Measurements from ENCODE around the gene COX15. TPM values are rescaled to one million over a fixed set of nuclear protein-coding genes. Genes with fewer than 3 reads are reported as not detected.

COX15 gene
- total and polyA plus RNA-seq, 2 donors (not counting 1 experiment from before 2014, with no cell fraction given), result 13.9 to 39.5 TPM

DNA sequence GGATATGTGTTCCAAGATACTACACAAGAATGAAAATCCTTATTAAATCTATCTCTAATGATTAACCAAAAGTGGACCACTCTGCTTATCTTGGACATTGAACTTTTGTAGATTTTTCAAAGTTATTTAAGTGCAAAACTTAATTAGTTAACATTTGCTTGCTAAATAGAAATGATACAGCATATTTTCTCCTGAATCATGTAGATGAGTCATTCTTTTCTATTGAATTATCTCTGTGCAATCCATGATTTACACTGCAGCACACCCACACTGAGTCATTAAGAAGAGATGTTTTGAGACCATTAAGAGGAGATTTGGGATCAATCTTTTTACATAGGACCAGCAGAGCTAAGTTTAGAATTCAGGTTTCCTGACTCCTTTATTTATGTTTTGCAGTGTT lies 43.9 kb upstream of the COX15 start:
- H3K4me2 ChIP-seq (replicated peaks; ENCODE audit: low read depth, low read length, poor library complexity, severe bottlenecking), result no peak overlapping the region
- Mint-ChIP-seq H3K4me1 (peaks cover 27% of the 10 kb centered on the region), H3K27me3 (no peaks in the 10 kb centered on the region), H3K4me3 (no peak overlapping the region), H3K9me3 (ENCODE audit: insufficient read depth) (no peaks in the 10 kb centered on the region), H3K27ac (no peak overlapping the region)
- no peak overlapping the region for H3K9ac ChIP-seq (ENCODE audit: low read length)
- H3K79me2 ChIP-seq (ENCODE audit: control insufficient read depth, insufficient read depth, low read length), result no peaks in the 10 kb centered on the region
- DNase-seq (no peak), ATAC-seq (ENCODE audit: low read depth) (no peak)
- no peaks in the 10 kb centered on the region for H4K20me1 ChIP-seq (ENCODE audit: control insufficient read depth, insufficient read depth, low read length, poor library complexity, severe bottlenecking)
- no peak overlapping the region for H3K27ac ChIP-seq (ENCODE audit: low read length in 2 of 2)
- POLR2A ChIA-PET, result no interaction called here
- no peak for TF ChIP-seq EZH2 (IDR thresholded peaks at IDR 0.05; ENCODE audit: borderline replicate concordance, insufficient read depth, low read depth, low read length, poor library complexity, severe bottlenecking)
- TF ChIP-seq, protein P1, sequence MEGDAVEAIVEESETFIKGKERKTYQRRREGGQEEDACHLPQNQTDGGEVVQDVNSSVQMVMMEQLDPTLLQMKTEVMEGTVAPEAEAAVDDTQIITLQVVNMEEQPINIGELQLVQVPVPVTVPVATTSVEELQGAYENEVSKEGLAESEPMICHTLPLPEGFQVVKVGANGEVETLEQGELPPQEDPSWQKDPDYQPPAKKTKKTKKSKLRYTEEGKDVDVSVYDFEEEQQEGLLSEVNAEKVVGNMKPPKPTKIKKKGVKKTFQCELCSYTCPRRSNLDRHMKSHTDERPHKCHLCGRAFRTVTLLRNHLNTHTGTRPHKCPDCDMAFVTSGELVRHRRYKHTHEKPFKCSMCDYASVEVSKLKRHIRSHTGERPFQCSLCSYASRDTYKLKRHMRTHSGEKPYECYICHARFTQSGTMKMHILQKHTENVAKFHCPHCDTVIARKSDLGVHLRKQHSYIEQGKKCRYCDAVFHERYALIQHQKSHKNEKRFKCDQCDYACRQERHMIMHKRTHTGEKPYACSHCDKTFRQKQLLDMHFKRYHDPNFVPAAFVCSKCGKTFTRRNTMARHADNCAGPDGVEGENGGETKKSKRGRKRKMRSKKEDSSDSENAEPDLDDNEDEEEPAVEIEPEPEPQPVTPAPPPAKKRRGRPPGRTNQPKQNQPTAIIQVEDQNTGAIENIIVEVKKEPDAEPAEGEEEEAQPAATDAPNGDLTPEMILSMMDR (IDR thresholded peaks at IDR 0.05), result no peak
- H3K36me3 ChIP-seq (replicated peaks in 1 of 2; ENCODE audit: control extremely low read depth in 1 of 2, control insufficient read depth in 1 of 2, extremely low read depth in 1 of 2, insufficient read depth in 2 of 2, low read length in 1 of 2), result no peaks in the 10 kb centered on the region
- peaks cover 18 to 25% of the 10 kb centered on the region in 2 donors for H3K4me1 ChIP-seq (ENCODE audit: control insufficient read depth in 2 of 2, insufficient read depth in 2 of 2, low read length in 2 of 2)
- no peaks in the 10 kb centered on the region for H3K27me3 ChIP-seq (replicated peaks in 1 of 4; ENCODE audit: control extremely low read depth in 1 of 4, control insufficient read depth in 3 of 4, insufficient read depth in 4 of 4, low read length in 3 of 4)
- intact Hi-C loops (cut with micrococcal nuclease), result no loop called here
- H3K4me3 ChIP-seq (ENCODE audit: control extremely low read depth in 1 of 5, extremely low read depth in 1 of 5, insufficient read depth in 1 of 5, low read depth in 2 of 5, low read length in 4 of 5), result no peak overlapping the region
- CTCF ChIA-PET, result no interaction called here
- H2AFZ ChIP-seq (ENCODE audit: insufficient read depth, low read depth, low read length, poor library complexity, severe bottlenecking), result no peak overlapping the region
- H3K9me3 ChIP-seq (ENCODE audit: control extremely low read depth in 1 of 3, control insufficient read depth in 2 of 3, insufficient read depth in 1 of 3, low read length in 2 of 3), result no peaks in the 10 kb centered on the region

DNA sequence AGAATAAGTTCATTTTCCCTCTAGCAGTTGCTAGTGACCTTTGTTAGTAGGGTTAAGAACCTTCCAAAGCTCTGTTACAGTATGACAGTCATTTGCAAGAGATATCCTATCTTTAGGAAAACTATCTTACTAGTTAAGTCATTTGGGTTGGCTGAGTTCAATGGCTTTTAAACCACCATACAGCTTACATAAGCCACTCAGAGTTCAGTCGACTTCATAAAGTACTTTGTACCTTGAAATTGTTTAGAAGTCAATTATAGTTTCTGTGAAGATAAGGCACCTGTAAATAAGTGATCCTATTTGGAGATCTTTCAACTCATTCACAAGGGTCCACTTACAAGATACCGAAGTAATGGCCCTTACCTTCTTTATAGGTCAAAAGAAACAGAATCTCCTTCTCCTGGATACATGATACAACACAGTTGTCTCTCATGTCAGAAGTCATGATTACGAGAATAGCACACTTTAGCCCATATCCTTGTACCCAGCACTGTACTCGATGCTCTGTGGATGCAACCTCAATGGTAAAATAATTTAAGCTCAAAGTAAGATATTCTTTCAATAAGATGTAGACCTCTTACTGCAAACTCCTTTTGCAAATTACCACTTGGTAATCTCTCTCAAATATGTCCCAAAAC lies 38.6 kb upstream of the COX15 start:
- ATAC-seq (ENCODE audit: low read depth), result no peak
- WGBS (ENCODE audit: insufficient coverage), result 100% methylated on average over 1 of the region's 4 CpGs
- no peak for DNase-seq
- Histone ChIP-seq H3K4me2 (replicated peaks; ENCODE audit: low read depth, low read length, poor library complexity, severe bottlenecking) (no peak overlapping the region), H3K79me2 (ENCODE audit: control insufficient read depth, insufficient read depth, low read length) (no peaks in the 10 kb centered on the region), H3K27me3 (replicated peaks in 1 of 4; ENCODE audit: control extremely low read depth in 1 of 4, control insufficient read depth in 3 of 4, insufficient read depth in 4 of 4, low read length in 3 of 4) (no peaks in the 10 kb centered on the region), H3K36me3 (replicated peaks in 1 of 2; ENCODE audit: control extremely low read depth in 1 of 2, control insufficient read depth in 1 of 2, extremely low read depth in 1 of 2, insufficient read depth in 2 of 2, low read length in 1 of 2) (no peaks in the 10 kb centered on the region), H4K20me1 (ENCODE audit: control insufficient read depth, insufficient read depth, low read length, poor library complexity, severe bottlenecking) (no peaks in the 10 kb centered on the region), H3K9ac (ENCODE audit: low read length) (no peak overlapping the region), H3K4me3 (ENCODE audit: control extremely low read depth in 1 of 5, extremely low read depth in 1 of 5, insufficient read depth in 1 of 5, low read depth in 2 of 5, low read length in 4 of 5) (no peak overlapping the region), H3K9me3 (ENCODE audit: control extremely low read depth in 1 of 3, control insufficient read depth in 2 of 3, insufficient read depth in 1 of 3, low read length in 2 of 3) (no peaks in the 10 kb centered on the region), H3K4me1 (ENCODE audit: control insufficient read depth in 2 of 2, insufficient read depth in 2 of 2, low read length in 2 of 2) (no peaks in the 10 kb centered on the region), H2AFZ (ENCODE audit: insufficient read depth, low read depth, low read length, poor library complexity, severe bottlenecking) (no peak overlapping the region), H3K27ac (ENCODE audit: low read length in 2 of 2) (no peak overlapping the region)
- CTCF ChIA-PET, result no interaction called here
- H3K9me3 Mint-ChIP-seq (ENCODE audit: insufficient read depth), result no peaks in the 10 kb centered on the region
- POLR2A ChIA-PET, result interaction anchor here (0.6 kb wide), 1 partner anchor 483 kb away, joined by 3 read pairs; no protein-coding TSS in a partner anchor
- no peaks in the 10 kb centered on the region for H3K4me1 Mint-ChIP-seq
- no peak overlapping the region for H3K27ac Mint-ChIP-seq
- H3K4me3 Mint-ChIP-seq, result no peak overlapping the region
- TF ChIP-seq EZH2 (IDR thresholded peaks at IDR 0.05; ENCODE audit: borderline replicate concordance, insufficient read depth, low read depth, low read length, poor library complexity, severe bottlenecking), result no peak
- TF ChIP-seq, protein P1 (IDR thresholded peaks at IDR 0.05), result no peak
- intact Hi-C loops (cut with micrococcal nuclease), result no loop called here
- H3K27me3 Mint-ChIP-seq, result no peaks in the 10 kb centered on the region
